NT2/D1 (cell line): ENCODE measurements around the gene CTSH.

ENCODE experiments used
- YY1 ChIP-seq: IDR thresholded peaks from 2 replicates; pipeline ENCODE4 v1.6.1; 2011; ENCODE audit not compliant: insufficient read length, insufficient read depth
- ZNF274 ChIP-seq: IDR thresholded peaks from 2 replicates; pipeline ENCODE4 v1.6.1; 2011; ENCODE audit warnings: mild to moderate bottlenecking, low read depth, low read length

GRCh38 chr15:78907577-78907976 is 37.3 kb downstream of the CTSH start:
- TF ChIP-seq ZNF274 (no peak), YY1 (no peak)
